MM.1S (cell line): ENCODE data around the gene PNMA8C.

ENCODE experiments used
- DNase-seq: peaks from one replicate; pipeline ENCODE4 v3.0.0-alpha.2; 2015
- H2AFZ ChIP-seq: fragments of 300-600 bp; sonication (generic); 2 replicates; pipeline ENCODE4 v1.6.0; 2016; ENCODE audit warnings: antibody characterized with exemption, low read length
- H3F3A ChIP-seq: fragments of 300-600 bp; sonication (generic); 2 replicates; pipeline ENCODE4 v1.6.1; 2016; ENCODE audit warnings: mild to moderate bottlenecking, antibody characterized with exemption, low read length, moderate library complexity, mixed read lengths; ENCODE audit not compliant: insufficient read depth
- H3K27ac ChIP-seq: fragments of 300-600 bp; sonication (generic); 2 replicates; pipeline ENCODE4 v1.5.1; 2016; ENCODE audit warnings: mild to moderate bottlenecking, low read length
- H3K27me3 ChIP-seq: fragments of 300-600 bp; sonication (generic); replicated peaks from 2 replicates; pipeline ENCODE4 v1.6.0; 2016; ENCODE audit warnings: low read length; ENCODE audit not compliant: insufficient read depth
- H3K36me3 ChIP-seq: fragments of 300-600 bp; sonication (generic); replicated peaks from 2 replicates; pipeline ENCODE4 v1.6.1; 2016; ENCODE audit warnings: mild to moderate bottlenecking, low read length, mixed read lengths; ENCODE audit not compliant: insufficient read depth
- H3K4me1 ChIP-seq: fragments of 300-600 bp; sonication (generic); 2 replicates; pipeline ENCODE4 v1.6.1; 2016; ENCODE audit warnings: low read length, mixed read lengths
- H3K4me2 ChIP-seq: fragments of 300-600 bp; sonication (generic); 2 replicates; pipeline ENCODE4 v1.6.0; 2016; ENCODE audit warnings: low read depth, low read length
- H3K4me3 ChIP-seq: fragments of 300-600 bp; sonication (generic); 2 replicates; pipeline ENCODE4 v1.5.1; 2016; ENCODE audit warnings: low read length, mixed read lengths
- H3K79me2 ChIP-seq: fragments of 300-600 bp; sonication (generic); 2 replicates; pipeline ENCODE4 v1.6.1; 2016; ENCODE audit warnings: mixed run types, low read length, mixed read lengths
- H3K9ac ChIP-seq: fragments of 300-600 bp; sonication (generic); 2 replicates; pipeline ENCODE4 v1.6.1; 2016; ENCODE audit warnings: low read length, mixed read lengths
- H3K9me2 ChIP-seq: fragments of 300-600 bp; sonication (generic); replicated peaks from 2 replicates; pipeline ENCODE4 v1.6.1; 2016; ENCODE audit warnings: mild to moderate bottlenecking, low read length, mixed read lengths; ENCODE audit not compliant: insufficient read depth
- H3K9me3 ChIP-seq: fragments of 300-600 bp; sonication (generic); replicated peaks from 2 replicates; pipeline ENCODE4 v1.6.1; 2016; ENCODE audit warnings: mild to moderate bottlenecking, low read length, mixed read lengths; ENCODE audit not compliant: insufficient read depth
- H4K20me1 ChIP-seq: fragments of 300-600 bp; sonication (generic); 2 replicates; pipeline ENCODE4 v1.6.1; 2016; ENCODE audit warnings: mild to moderate bottlenecking, low read length, moderate library complexity, mixed read lengths; ENCODE audit not compliant: insufficient read depth
- EZH2 ChIP-seq: fragments of 300-600 bp; sonication (generic); optimal IDR thresholded peaks from 2 replicates; pipeline ENCODE3; 2017; ENCODE audit warnings: low read depth, mild to moderate bottlenecking, antibody characterized with exemption, low read length, mixed read lengths
- EZH2phosphoT487 ChIP-seq: fragments of 300-600 bp; sonication (generic); IDR thresholded peaks from 2 replicates; pipeline ENCODE4 v1.6.1; 2018; ENCODE audit warnings: antibody characterized with exemption, low read length
- TF ChIP-seq, protein P1 (sequence below): fragments of 300-600 bp; sonication (generic); IDR thresholded peaks from 2 replicates; pipeline ENCODE4 v1.5.1; 2016; ENCODE audit warnings: antibody characterized with exemption, low read length, mixed read lengths

Gene PNMA8C

GRCh38 chr19:46431824-46432223 lies 3.1 kb upstream of the PNMA8C start:
- DNase-seq, result no peak

DNA sequence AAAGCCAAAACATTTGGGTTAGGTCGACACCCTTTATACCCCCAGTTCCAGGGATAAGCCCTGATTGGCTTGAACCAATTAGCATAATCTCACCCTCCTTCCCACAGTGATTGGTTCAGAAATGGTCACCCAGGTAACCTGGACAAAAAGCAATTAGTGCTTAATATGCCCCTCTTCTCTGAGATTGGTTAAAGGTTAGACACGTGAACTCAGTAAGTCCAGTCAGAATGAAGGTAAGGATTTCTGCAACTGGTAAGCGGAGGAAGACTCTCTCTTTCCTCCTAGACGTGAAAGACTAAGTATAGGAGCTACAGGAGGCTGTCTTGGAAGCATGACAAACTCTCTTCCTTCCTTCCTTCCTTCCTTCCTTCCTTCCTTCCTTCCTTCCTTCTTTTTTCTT lies 1.3 kb upstream of the PNMA8C start:
- Histone ChIP-seq H4K20me1 (no peaks in the 10 kb centered on the region), H3K9ac (no peak overlapping the region), H2AFZ (no peak overlapping the region), H3K4me3 (no peak overlapping the region), H3K9me2 (no peaks in the 10 kb centered on the region), H3K27ac (no peak overlapping the region), H3F3A (no peaks in the 10 kb centered on the region), H3K4me2 (no peak overlapping the region), H3K4me1 (peaks cover 4% of the 10 kb centered on the region; the same call in 1 of the 2 replicates), H3K9me3 (no peaks in the 10 kb centered on the region), H3K79me2 (no peaks in the 10 kb centered on the region), H3K36me3 (no peaks in the 10 kb centered on the region), H3K27me3 (peaks cover 88% of the 10 kb centered on the region)
- no peak for DNase-seq
- TF ChIP-seq EZH2phosphoT487 (no peak), EZH2 (no peak)
- TF ChIP-seq, protein P1, sequence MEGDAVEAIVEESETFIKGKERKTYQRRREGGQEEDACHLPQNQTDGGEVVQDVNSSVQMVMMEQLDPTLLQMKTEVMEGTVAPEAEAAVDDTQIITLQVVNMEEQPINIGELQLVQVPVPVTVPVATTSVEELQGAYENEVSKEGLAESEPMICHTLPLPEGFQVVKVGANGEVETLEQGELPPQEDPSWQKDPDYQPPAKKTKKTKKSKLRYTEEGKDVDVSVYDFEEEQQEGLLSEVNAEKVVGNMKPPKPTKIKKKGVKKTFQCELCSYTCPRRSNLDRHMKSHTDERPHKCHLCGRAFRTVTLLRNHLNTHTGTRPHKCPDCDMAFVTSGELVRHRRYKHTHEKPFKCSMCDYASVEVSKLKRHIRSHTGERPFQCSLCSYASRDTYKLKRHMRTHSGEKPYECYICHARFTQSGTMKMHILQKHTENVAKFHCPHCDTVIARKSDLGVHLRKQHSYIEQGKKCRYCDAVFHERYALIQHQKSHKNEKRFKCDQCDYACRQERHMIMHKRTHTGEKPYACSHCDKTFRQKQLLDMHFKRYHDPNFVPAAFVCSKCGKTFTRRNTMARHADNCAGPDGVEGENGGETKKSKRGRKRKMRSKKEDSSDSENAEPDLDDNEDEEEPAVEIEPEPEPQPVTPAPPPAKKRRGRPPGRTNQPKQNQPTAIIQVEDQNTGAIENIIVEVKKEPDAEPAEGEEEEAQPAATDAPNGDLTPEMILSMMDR, result no peak

More at GRCh38 chr19:46431824-46432223, 3.1 kb upstream of the PNMA8C start:
- H3K9me3 ChIP-seq, result no peaks in the 10 kb centered on the region
- H3K4me1 ChIP-seq, result peaks cover 4% of the 10 kb centered on the region; the same call in 1 of the 2 replicates
- H3K9ac ChIP-seq, result no peak overlapping the region
- H3K27me3 ChIP-seq, result peaks cover 87% of the 10 kb centered on the region
- no peak overlapping the region for H3K4me3 ChIP-seq
- no peaks in the 10 kb centered on the region for H3K9me2 ChIP-seq
- H2AFZ ChIP-seq, result no peak overlapping the region
- no peak overlapping the region for H3K4me2 ChIP-seq
- H3F3A ChIP-seq, result no peaks in the 10 kb centered on the region
- H3K79me2 ChIP-seq, result no peaks in the 10 kb centered on the region
- no peak for TF ChIP-seq EZH2
- TF ChIP-seq EZH2phosphoT487, result no peak
- TF ChIP-seq, protein P1, result no peak; the same call in 1 of the 2 replicates
- H4K20me1 ChIP-seq, result no peaks in the 10 kb centered on the region
- no peak overlapping the region for H3K27ac ChIP-seq
- no peaks in the 10 kb centered on the region for H3K36me3 ChIP-seq

- no peak overlapping the region for H3K27ac ChIP-seq
- H3K4me2 ChIP-seq, result no peak overlapping the region
- no peaks in the 10 kb centered on the region for H3F3A ChIP-seq
- no peak overlapping the region for H3K4me3 ChIP-seq
- H3K9ac ChIP-seq, result no peak overlapping the region
- H3K9me2 ChIP-seq, result no peaks in the 10 kb centered on the region
- TF ChIP-seq EZH2phosphoT487, result no peak
- H2AFZ ChIP-seq, result no peak overlapping the region
- no peaks in the 10 kb centered on the region for H3K79me2 ChIP-seq
- DNase-seq, result no peak
- H3K9me3 ChIP-seq, result no peaks in the 10 kb centered on the region
- H3K36me3 ChIP-seq, result no peaks in the 10 kb centered on the region
- peaks cover 4% of the 10 kb centered on the region; the same call in 1 of the 2 replicates for H3K4me1 ChIP-seq
- H4K20me1 ChIP-seq, result no peaks in the 10 kb centered on the region
- H3K27me3 ChIP-seq, result peaks cover 84% of the 10 kb centered on the region
Observed at GRCh38 chr19:46427518-46428045, 1.2 kb downstream of the PNMA8C start.

- H3K4me3 ChIP-seq, result no peak overlapping the region
- no peaks in the 10 kb centered on the region for H3F3A ChIP-seq
- H3K79me2 ChIP-seq, result no peaks in the 10 kb centered on the region
- H2AFZ ChIP-seq, result no peak overlapping the region
- no peak overlapping the region for H3K27ac ChIP-seq
- no peak overlapping the region for H3K4me2 ChIP-seq
- H3K4me1 ChIP-seq, result peaks cover 4% of the 10 kb centered on the region; the same call in 1 of the 2 replicates
- TF ChIP-seq, protein P1, result no peak
- TF ChIP-seq EZH2phosphoT487, result no peak
- no peak for TF ChIP-seq EZH2
- no peaks in the 10 kb centered on the region for H3K9me2 ChIP-seq
- no peak overlapping the region for H3K9ac ChIP-seq
- DNase-seq, result no peak
- H4K20me1 ChIP-seq, result no peaks in the 10 kb centered on the region
- peaks cover 87% of the 10 kb centered on the region for H3K27me3 ChIP-seq
- no peaks in the 10 kb centered on the region for H3K36me3 ChIP-seq
- H3K9me3 ChIP-seq, result no peaks in the 10 kb centered on the region
Observed at GRCh38 chr19:46426506-46427162, 2.1 kb downstream of the PNMA8C start.
